Cardiac muscle cell (in vitro differentiated cells and primary cell): ENCODE data around the gene ZNF48. TPM values are rescaled to one million over a fixed set of nuclear protein-coding genes. Genes with fewer than 3 reads are reported as not detected.

Experiments used
- DNase-seq, 2 donors: peaks; one replicate each; pipeline versions ENCODE4 v3.0.0 to v3.0.0-alpha.2; 2010 to 2017; ENCODE audit warnings: low read depth in 1 of 2, low spot score in 1 of 2
- H3K27ac ChIP-seq: fragments of 200-600 bp; sonication (generic); 2 replicates; pipeline ENCODE4 v1.5.1; 2016
- H3K27me3 ChIP-seq: fragments of 200-600 bp; sonication (generic); 2 replicates; pipeline ENCODE4 v1.6.0; 2016; ENCODE audit warnings: control low read depth
- H3K36me3 ChIP-seq: fragments of 200-600 bp; sonication (generic); 2 replicates; pipeline ENCODE4 v1.5.1; 2016; ENCODE audit warnings: control low read depth
- H3K4me1 ChIP-seq: fragments of 200-600 bp; sonication (generic); 2 replicates; pipeline ENCODE4 v1.8.1; 2017; ENCODE audit warnings: low read depth, mild to moderate bottlenecking, mixed run types
- H3K4me3 ChIP-seq: fragments of 200-600 bp; sonication (generic); 2 replicates; pipeline ENCODE4 v1.5.1; 2016; ENCODE audit warnings: mild to moderate bottlenecking
- H3K9me3 ChIP-seq: fragments of 200-600 bp; sonication (generic); 2 replicates; pipeline ENCODE4 v1.5.1; 2017; ENCODE audit warnings: low read depth, mild to moderate bottlenecking, control low read depth
- CTCF ChIP-seq: IDR thresholded peaks from 2 replicates; pipeline ENCODE4 v1.5.1; 2012; ENCODE audit warnings: low read depth, mild to moderate bottlenecking, low read length
- polyA plus RNA-seq: library from polyadenylated mRNA; unstranded; fragments of >200 nt; fragmentation: Nextera tagmentation; extraction: Ambion mirVana; gene quantifications from 2 replicates; pipeline ENCODE4 v1.2.1, GENCODE V29; 2016
- total RNA-seq: library from RNA; depleted of rRNA; stranded (reverse); fragments of >200 nt; gene quantifications from 2 replicates; pipeline ENCODE4 v1.2.3, GENCODE V29; 2016

Gene ZNF48
- total and polyA plus RNA-seq, 2 experiments from 2014 or later: 12.5 to 32.3 TPM

GRCh38 chr16:30429678-30430427 lies 34.6 kb downstream of the ZNF48 start, which contains the start of gene DCTPP1:
TSS of gene DCTPP1 (minus strand) at chr16:30430030. CDS start at chr16:30429980, 50 bp downstream.
- peak within 1 kb of the TSS; percentile 69 for H3K27ac ChIP-seq

GRCh38 chr16:30430428-30430970 lies 35.3 kb downstream of the ZNF48 start:
- no peak for TF ChIP-seq CTCF
- Histone ChIP-seq H3K9me3 (no peaks in the 10 kb centered on the region), H3K4me1 (peaks cover 11% of the 10 kb centered on the region), H3K27ac (peak overlapping the region; percentile 69), H3K4me3 (no peak overlapping the region), H3K36me3 (peaks cover 6% of the 10 kb centered on the region), H3K27me3 (no peaks in the 10 kb centered on the region)
- DNase-seq: no peak

More at GRCh38 chr16:30429678-30430427, 34.6 kb downstream of the ZNF48 start, which contains the start of gene DCTPP1:
- Histone ChIP-seq H3K27me3 (no peaks in the 10 kb centered on the region), H3K4me3 (peak within 1 kb of the TSS; percentile 44), H3K4me1 (peaks cover 11% of the 10 kb centered on the region), H3K9me3 (no peaks in the 10 kb centered on the region), H3K36me3 (peaks cover 6% of the 10 kb centered on the region)
- DNase-seq: peak; percentile 99
- peak; percentile 74 for TF ChIP-seq CTCF

GRCh38 chr16:30434852-30435251 lies 39.6 kb downstream of the ZNF48 start:
- Histone ChIP-seq H3K27me3 (no peaks in the 10 kb centered on the region), H3K4me1 (peaks cover 6% of the 10 kb centered on the region), H3K27ac (no peak overlapping the region), H3K9me3 (no peaks in the 10 kb centered on the region), H3K4me3 (no peak overlapping the region), H3K36me3 (no peaks in the 10 kb centered on the region)
- TF ChIP-seq CTCF: no peak
- no peak for DNase-seq

GRCh38 chr16:30437511-30438046 lies 42.4 kb downstream of the ZNF48 start:
- no peak for TF ChIP-seq CTCF
- H3K4me1 ChIP-seq: no peaks in the 10 kb centered on the region
- H3K27me3 ChIP-seq: no peaks in the 10 kb centered on the region
- no peaks in the 10 kb centered on the region for H3K36me3 ChIP-seq
- no peak overlapping the region for H3K27ac ChIP-seq
- H3K9me3 ChIP-seq: no peaks in the 10 kb centered on the region
- no peak overlapping the region for H3K4me3 ChIP-seq
- DNase-seq: no peak

GRCh38 chr16:30438835-30439234 lies 43.6 kb downstream of the ZNF48 start:
- Histone ChIP-seq H3K9me3 (no peaks in the 10 kb centered on the region), H3K4me3 (no peak overlapping the region), H3K36me3 (peaks cover under 1% of the 10 kb centered on the region), H3K27ac (no peak overlapping the region), H3K4me1 (no peaks in the 10 kb centered on the region), H3K27me3 (no peaks in the 10 kb centered on the region)
- TF ChIP-seq CTCF: no peak
- DNase-seq: no peak
